ENCODE results near the gene SLCO4A1.

Gene SLCO4A1

DNA sequence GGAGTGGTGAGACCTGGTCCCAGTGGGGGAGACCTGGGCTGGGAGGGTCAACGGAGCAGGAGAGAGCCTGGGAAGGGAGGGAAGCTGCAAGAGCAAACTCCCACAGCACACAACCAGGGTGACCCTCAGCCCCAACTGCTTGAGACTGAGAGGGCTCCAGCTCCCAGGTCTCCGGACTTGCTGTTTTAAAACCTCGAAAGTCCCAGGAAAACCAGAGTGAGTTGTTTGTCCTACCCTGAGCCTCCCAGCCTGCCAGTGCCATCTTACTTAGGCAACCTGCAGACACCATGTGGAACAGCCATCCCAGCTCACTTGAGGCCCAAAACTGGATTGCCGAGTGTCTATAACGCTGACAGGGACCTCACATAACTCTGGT, 61.5 kb downstream of the SLCO4A1 start:
- no peak for DNase-seq

DNA sequence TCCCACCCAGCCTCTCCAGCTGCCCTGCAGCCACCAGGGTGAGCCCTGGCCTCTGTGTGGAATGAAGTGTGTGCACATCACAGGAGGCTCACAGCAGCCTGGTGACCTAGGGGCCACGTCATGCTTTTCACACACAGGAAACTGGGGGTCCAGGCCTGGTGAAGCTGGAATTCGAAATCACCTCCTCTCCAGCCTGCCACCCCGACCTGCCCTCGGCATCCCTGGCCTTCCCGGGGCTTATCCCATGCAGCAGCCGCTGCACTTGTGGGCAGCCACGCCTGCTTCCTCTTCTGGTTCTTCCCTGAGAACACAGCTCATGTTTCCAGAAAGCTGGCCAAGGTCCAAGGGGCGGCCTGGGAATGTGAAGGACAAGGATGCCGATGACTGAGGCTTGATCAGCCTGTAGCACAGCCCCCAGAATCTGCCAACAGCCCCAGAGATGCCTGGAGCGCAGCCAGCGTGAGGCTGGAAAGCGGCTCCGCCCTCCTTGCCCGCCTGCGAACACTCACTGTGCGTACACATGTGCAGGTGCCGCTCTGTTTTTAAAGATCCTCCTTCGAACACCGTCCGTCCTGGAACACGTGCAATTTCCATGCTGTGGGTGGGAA, 62.1 kb downstream of the SLCO4A1 start:
- DNase-seq, result no peak

DNA sequence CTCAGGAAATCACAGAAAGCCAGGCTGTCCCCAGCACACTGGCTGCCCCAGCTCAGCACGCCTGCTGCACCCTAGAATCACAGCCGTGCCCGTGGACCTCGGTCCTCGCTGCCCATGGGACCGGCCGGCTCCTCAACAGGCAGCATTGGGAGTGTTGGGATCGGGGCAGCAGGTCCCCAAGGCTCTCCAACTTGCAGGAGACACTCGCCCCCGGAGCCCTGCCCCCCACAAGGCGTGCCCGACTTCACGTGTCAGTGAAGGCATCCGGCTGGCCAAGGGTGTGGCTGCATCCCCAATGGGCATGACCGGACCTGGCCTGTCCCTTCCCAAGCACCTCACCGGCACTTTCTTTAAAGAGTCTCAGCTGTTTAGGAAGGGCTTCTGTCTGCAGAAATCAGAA, 63.3 kb downstream of the SLCO4A1 start:
- DNase-seq, result no peak

- no peak for DNase-seq
These were observed 64.0 kb downstream of the SLCO4A1 start for GRCh38 chr20:62706344-62706743.

DNA sequence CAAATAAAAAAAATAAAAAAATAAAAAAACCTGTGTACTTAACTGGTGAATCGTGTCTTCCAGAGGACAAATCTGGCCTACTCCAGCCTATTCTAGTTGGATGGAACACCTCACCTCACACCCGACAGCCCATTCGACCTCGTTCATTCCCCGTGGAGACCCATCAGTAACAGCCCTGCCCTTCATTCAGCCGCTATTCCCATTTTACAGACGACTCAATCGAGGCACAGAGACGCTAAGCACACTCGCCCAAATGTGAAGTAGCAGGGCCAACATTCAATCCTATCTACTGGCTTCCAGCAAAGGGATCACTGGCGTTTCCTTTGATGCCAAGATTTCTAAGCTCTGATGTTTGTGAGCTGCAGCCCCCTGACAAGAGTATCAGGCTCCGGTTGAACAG, 64.6 kb downstream of the SLCO4A1 start:
- DNase-seq, result no peak

DNA sequence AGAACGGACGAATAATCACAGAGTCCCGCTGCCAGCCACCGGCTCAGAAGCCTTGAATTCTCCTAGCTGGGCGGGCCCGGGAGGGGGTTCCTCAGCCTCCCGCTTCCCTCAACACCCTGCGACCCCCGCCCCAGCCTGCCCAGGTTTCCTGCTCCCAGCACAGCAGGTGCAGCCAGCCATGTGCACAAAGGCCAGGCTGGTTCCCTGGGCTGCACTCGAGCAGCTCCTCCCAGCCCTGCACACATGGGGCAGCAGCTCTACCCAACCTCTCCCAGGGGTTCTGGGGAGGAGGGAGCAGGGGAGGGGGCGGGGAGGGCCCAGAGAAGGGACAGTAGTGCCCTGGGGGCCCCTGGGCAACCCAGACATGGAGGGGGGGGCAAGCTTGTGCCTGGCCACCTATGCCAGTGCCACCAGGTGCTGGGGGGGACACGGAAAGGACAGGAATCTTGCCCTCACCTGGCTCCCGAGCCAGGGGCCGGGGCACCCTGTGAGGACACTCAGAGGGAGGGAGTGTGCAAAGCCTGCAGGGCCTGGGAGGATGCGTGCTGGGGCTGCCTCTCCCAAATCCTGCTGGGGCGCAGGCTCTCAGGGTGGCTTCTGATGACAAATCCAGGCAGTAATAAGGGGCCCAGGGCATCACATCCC, 65.1 kb downstream of the SLCO4A1 start:
- DNase-seq, result no peak

DNA sequence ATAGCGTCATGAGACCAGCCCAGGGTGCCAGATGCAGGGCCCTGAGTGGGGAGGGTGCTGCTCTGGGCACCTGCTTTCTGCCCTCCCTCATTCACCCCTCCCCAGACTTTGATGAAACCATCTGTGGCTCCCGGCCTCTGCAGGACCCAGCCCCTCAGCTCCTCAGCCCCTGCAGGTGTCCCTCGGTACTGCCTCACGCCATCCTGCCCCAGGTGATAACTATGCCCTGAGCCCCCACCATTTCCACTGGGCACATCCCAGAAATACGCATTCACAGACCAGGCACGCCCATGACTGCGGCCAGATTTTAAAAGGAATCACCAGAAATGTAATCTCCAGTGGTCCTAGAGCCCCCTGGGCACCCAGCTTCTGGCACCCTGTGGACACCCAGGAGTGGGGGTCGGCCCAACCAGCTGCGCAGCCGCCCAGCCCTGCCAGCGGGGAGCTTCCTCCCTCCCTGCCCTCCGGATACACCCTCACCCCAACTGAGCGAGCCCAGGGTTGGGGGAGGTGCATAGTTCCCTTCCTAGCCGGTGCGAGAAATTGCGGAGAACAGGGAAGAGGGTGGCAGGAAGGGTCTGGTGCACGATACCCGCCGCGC, 65.7 kb downstream of the SLCO4A1 start:
- DNase-seq, result no peak

- no peak for DNase-seq
These were observed 66.6 kb downstream of the SLCO4A1 start, which contains the start of gene NTSR1 for GRCh38 chr20:62708591-62709536. Gene NTSR1 (plus strand): TSS chr20:62708836. CDS start chr20:62709208, 372 bp downstream.

DNA sequence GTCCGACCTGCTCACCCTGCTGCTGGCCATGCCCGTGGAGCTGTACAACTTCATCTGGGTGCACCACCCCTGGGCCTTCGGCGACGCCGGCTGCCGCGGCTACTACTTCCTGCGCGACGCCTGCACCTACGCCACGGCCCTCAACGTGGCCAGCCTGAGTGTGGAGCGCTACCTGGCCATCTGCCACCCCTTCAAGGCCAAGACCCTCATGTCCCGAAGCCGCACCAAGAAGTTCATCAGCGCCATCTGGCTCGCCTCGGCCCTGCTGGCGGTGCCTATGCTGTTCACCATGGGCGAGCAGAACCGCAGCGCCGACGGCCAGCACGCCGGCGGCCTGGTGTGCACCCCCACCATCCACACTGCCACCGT, 67.2 kb downstream of the SLCO4A1 start:
- DNase-seq, result no peak

GRCh38 chr20:62710221-62710885, 68.0 kb downstream of the SLCO4A1 start:
- DNase-seq, result no peak

DNA sequence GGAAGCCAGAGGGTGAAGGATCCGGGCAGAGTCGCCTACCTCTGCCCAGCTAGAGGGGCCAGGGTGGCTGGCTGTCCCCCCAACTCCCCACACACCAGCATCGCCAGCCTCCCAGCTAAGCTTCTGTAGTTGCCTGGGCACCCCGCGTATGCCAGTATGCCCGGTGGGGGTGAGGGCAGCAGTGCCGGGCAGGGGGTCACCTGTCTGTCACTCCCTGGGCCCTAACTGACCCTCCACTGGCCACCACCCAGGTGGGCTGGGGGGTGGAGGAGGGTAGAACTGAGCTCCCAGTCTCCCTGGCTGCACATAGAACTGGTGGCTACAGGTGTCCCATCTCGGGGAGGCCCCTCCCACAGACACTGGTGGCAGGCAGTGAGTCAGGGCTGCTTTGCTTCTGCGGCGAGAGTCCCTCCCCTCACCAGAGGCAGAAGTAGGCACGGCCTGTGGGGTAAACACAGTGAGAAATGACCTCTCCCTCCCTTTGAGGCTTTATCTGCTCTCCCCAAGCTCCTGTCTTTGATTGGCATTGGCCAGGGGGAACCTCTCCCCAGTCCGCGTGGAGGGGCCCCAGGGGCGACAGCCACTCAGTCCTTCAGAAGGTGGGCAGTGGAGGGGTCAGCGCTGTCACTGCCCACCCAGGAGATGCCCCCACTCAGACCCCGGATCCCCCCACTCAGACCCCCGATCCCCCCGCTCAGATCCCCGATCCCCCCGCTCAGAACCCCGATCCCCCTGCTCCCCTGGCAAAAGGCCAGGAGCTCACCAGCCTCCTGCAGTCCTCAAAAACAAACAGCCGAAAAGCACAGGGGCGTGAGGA, 68.8 kb downstream of the SLCO4A1 start:
- DNase-seq, result no peak

DNA sequence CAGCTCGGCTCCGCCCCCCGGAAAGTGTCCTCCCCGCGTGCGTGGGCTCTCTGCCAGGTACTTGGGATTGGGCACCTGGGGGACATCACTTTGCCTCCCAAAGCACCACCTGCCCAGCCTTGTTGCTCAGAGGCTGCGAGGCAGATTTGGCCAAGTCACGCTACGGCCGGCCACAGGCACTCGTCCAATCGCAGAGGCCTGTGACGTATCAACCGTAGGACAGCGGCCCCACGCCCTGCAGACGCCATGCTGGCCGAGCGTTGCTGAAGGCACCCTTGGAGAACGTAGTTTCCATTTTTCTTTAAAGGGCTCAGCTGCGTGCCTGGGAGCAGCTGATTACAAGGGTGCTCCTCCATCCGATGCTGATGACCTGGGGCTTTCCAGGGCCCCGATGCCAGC, 69.4 kb downstream of the SLCO4A1 start:
- no peak for DNase-seq

DNA sequence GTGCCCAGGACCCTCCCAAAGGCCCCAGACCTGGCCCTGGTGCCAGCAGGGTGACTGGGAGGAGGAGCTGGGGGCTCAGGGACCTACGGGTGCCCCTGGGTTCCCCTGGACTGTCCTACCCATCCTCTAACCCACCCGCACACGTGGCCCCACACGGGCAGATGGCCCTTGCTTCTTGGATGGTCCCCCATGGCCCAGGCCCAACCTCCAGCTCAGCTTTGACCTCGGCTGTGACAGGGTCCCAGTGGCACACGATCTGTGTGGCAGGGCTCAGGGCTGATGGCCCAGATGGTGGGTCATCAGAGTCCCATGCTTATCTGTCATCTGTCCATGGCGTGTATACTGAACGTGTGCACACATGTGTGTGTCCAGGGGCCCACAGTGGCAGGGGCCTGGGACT, 70.3 kb downstream of the SLCO4A1 start:
- no peak for DNase-seq

DNA sequence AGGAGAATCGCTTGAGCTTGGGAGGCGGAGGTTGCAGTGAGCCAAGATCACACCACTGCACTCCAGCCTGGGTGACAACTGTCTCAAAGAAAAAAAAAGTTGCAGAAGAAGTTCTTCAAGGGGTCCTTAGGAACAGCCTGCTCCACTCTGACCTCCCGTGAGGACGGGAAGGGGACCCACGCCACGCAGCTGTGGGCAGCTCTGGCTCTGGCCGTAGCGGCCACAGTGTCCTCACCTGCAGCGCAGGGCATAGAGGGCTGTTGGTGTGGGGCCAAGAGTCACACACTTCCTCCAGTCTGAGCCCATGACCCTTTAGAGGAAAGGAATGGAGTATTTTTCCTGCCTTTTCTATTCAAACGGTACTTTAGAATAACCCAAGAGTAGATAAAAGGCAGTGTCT, 71.7 kb downstream of the SLCO4A1 start:
- DNase-seq, result no peak

- DNase-seq, result no peak
These were observed 72.5 kb downstream of the SLCO4A1 start for GRCh38 chr20:62714799-62715198.

GRCh38 chr20:62715201-62715600, 72.9 kb downstream of the SLCO4A1 start:
- no peak for DNase-seq

DNA sequence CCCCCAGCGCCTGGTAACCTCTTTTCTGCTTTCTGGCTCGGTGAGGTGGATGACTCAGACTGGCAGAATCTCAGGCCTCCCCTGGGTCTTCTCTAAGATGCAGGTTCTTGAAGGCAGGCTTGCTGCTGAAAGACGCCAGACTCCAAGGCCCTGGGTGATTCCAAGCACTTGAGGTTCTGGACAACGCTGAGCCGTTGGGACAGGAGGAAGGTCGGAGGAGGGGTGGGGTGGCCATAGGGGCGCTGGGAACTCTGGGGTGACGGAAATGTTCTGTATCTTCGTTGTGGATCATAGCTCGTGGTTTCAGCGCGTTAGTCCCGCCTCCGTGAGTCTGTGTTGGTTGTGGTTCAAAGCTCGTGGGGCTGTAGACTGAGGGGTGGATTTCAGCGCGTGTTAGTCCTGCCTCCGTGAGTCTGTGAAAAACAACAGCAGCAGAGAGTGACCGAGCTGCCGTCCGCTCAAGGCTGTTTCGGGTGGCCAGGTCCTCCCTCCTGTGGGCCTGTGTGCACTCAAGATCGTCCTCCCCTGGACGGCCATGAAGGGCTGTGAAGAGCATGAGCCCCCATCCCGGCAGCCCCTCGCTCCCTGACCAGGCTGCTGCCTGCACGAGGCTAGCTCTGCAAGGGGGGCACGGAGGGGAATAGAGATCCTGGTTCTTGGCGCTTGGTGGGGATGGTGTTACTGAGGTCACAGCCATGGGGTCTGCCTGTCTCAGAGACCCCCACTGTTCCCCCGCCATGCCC, 74.1 kb downstream of the SLCO4A1 start:
- DNase-seq, result no peak

GRCh38 chr20:62716941-62717310, 74.6 kb downstream of the SLCO4A1 start:
- DNase-seq, result no peak

- no peak for DNase-seq
These were observed 75.6 kb downstream of the SLCO4A1 start for GRCh38 chr20:62717933-62718332.

- DNase-seq, result no peak
These were observed 76.2 kb downstream of the SLCO4A1 start for GRCh38 chr20:62718546-62718945.

- DNase-seq, result no peak
These were observed 77.1 kb downstream of the SLCO4A1 start for GRCh38 chr20:62719250-62719935.

All from cortex of kidney (tissue), 1 donor.